ENCODE data around the gene ALPP.
"Not testable (repeated sequence)": the region's sequence is repeated elsewhere in the genome, so short reads cannot be mapped to it uniquely, and the experiment has no call there.

ALPP gene

DNA sequence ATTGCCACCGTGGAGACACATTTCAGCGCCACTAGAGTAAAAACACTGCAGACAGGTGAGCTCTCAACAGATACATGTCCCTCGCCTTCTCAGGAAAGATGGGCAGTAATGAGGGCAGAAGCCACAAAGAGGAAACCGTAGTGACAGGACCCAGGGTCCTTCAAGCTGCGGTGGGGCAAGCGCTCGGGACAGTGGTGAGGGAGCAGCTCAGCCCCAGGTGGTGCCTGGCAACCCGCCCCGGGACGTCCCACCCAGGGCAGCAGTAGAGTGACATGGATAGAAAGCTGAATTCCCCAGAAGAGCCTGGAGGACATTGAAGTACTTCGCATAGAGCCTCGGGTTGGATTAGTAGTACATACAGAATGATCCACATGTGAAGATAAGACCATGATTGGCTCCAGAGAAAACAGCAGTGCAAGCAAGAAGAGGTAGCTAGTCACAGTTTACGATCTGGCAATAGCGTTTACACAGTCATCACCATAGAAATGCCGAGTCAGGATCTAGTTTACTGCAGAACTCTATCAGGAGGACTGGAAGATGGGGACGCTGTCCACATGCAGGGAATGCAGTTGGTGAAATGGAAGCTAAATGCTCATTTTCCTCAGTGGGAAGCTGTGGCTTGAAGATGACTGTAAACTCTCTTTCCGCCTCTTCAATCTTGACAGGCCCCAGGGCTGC lies 37.4 kb upstream of the ALPP start:
- no peak for DNase-seq

DNA sequence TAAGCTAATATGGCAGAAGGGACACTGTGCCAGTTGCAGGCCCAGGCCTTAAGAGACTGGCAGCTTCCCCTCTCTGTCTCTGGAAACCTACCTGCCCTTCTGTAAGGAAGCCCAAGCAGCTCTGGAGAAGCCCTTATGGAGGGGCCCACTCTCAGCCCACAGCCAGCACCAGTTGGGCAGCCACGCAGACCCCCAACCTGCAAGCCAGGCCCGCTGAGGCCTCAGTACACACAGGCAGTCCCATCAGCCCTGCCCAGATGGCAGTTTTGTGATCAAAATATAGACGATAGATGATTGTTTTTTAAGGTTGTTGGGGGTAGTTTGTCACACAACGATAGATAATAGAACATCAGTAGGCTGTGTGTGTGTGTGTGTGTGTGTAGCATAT lies 36.8 kb upstream of the ALPP start:
- no peak for DNase-seq

DNA sequence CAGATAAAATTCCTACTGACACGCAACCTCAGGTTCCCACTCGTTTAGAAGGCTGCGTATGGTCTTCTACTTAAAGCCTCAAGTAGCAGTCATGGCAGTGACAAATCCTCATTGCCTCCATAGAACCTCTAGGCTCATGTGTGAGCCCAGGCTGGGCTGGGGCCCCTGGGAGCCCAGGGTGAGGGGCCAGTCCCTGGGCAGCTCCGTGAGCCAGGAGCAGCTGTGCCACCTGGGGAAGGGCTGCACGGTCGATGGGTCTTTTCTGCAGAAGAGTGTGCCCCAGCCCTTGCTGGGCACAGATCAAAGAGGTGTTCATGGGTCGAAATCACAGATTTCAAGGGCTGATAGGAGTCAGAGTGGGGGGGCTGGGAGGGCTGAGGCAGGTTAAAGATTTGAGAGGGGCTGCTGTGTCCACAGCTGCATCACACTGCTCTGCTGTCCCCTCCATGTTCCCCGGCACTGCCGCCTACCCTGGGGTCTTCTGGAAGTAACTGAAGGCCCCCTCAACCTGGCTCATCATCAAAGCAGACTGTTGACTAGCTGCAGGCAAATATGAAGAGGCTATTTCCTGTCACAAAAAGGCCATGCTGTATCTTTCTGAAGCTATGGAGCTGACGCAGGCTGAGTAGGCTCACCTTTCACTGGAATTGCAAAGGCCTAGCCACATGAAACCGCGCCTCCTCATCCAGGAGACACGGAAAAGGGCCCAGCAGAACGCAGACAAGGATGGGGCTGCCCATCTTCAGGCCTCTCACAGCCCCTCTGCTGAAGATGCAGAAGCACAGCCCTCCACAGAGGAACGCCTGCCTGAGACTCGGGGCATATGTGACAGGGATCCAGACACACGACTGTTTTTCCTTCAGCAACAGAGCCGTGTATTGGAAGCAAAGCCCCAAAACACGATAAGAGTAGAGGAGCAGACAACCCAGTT lies 35.7 kb upstream of the ALPP start:
- DNase-seq, result no peak

DNA sequence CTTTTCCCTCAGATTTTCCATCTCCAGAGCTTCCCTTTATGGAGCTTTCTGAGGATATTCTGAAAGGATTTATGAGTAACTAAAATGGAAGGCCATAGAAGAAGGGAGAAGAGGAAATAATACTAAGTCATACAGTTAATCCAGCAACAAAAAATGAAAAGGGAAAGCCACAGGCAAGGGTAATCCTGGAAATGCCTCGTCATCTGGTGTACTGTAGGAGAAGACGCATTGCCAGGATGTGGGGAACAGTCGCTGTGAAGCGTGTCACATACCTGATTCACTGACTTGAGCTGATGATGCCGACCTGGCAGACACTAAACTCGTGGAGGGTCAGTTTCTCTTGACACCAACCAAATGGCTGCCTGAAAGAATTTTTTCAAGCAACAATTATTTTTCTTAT lies 34.7 kb upstream of the ALPP start:
- no peak for DNase-seq

DNA sequence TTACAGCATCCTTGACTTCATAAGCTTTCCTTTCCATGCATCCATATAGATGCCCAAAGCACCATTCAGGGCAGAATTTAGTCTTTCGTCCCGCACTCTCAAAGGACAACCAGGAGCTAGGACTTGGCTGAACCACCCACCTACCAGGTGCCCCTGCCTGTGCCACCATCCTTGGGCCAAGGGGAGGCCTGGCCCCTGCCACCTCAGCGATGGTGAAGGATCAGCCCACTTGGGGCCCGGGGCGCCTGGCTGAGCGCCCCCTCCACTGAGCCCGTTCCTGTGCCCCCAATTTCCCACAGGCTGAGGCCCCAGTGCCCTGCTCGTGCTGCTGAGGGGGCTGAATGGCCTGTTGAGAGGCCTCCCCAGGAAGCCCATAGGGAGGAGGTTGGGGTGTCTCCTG lies 33.3 kb upstream of the ALPP start:
- DNase-seq, result no peak

DNA sequence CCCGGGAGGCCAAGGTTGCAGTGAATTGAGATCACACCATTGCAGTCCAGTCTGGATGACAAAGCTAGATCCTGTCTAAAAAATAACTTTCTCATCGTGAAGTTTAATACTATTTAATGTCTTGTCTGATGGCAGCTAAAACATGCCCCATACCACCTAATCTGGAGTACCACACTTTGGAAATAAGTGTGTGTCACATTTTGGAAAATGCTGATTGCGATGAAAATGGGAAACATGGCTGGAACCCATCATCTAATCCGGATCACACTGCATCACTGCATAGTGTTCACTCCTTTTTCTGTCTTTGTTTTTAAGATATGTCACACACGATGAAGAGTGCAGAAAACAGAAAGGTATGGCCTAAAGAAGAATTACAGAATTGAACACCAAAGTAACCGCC lies 31.2 kb upstream of the ALPP start:
- DNase-seq, result no peak

DNA sequence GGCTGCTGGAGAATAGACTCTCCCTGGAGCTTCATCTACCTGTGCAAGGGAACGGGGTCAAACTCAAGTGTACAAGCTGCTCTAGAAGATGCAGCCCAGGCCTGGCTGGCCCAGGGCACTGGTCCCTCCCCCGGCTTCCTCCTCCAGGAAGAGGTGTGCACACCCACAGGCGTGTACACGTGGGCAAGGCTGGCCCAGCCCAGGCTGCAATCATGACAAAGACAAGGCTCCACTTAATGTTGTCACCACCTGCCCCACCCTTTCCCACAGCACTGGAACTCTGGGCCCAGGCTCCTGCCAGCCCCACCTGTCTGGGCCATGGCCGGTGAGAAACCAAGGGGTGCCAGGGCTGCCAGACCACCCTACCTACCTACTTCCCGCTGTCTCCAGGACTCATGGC lies 29.6 kb upstream of the ALPP start:
- no peak for DNase-seq

DNA sequence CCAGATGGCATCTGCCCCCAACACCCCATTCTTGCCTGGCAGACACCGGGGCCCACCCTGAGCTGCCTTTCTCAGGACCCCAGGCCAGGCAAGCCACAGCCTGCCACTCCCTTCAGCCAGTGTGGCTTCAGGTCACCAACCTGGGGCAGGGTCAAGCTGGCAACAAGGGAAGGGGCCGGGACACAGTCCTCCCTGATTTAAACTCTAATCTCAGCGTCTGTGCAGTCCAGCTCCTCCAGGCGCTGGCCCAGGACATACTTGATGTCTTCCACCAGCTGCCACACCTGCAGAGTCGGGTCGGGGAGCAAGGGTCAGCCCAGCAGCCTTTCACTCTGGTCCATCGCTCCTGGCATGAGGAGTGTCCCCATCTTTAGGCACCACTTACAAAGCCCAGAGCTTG lies 29.0 kb upstream of the ALPP start:
- DNase-seq, result no peak

DNA sequence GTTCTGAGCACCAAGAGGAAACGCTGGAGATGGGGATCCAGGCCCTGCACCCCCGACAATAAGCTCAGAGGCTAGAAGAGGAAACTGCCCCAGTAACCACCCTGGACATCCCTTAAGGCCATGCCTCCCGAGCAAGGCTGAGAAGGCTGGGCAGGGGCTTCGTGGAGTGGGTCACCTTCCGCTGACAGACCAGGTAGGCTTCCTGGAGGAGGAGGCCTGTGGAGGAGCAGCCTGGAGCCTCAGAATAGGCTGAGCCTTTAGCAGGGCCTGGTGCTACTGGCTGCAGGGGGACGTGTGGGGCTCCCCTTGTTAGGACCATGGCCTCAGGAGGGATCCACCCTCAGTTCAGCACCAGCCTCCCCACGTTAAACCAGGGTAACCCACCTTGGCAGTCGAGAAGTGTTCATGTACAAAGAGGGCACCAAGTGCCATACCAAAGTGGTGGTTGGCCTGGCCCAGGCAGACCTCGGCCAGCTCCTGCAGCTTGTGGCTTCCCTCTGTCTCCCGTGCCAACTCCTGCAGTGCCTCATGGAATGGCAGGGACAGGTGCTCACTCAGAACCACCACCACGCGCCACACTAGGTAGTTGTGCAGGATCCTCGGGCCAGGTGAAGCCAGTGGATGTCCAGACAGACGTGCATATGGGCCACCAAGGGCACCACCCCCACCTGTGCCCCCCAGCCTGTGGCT lies 28.5 kb upstream of the ALPP start:
- no peak for DNase-seq

DNA sequence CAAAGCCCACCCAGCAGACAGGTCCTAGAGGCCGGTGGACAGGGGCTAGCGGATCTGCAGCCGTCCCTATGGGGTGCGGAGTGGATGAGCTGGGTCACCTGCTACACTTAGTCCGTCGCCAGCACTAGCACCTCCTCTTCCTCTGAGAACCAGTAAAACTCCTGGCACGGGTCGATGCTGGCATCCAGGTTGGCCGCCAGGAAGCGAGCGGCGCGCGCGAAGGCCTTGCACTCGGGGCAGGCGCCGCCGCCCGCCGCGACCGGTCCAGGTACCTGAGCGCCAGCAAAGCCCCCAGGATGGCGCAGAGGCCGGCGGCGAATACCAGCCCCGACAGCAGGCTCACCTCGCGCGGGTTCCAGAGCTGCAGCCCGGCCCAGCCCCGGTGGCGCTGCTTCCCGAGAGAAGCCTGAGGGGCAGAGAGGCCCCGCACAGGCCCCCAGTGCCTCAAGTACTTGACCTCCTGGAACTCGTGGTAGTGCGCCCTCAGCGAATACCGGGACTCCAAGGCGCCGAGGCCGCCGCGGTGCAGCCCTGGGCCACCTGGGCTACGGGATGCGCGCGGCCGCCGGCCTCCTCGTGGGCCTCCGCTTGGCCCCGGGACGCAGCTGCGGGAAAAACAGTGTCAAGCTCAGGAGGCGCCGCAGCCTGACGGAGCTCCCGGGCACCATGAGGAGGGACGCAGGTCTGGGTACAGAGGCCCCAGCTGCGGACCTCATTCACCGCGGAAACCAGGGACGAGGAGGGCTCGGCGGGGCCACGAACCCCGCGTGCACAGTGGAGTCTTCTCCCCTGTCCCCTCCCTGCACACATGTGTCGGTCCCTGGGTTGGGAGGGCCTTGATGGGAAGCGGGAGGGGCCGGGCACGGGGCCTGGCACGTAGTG lies 27.5 kb upstream of the ALPP start:
- DNase-seq, result no peak

DNA sequence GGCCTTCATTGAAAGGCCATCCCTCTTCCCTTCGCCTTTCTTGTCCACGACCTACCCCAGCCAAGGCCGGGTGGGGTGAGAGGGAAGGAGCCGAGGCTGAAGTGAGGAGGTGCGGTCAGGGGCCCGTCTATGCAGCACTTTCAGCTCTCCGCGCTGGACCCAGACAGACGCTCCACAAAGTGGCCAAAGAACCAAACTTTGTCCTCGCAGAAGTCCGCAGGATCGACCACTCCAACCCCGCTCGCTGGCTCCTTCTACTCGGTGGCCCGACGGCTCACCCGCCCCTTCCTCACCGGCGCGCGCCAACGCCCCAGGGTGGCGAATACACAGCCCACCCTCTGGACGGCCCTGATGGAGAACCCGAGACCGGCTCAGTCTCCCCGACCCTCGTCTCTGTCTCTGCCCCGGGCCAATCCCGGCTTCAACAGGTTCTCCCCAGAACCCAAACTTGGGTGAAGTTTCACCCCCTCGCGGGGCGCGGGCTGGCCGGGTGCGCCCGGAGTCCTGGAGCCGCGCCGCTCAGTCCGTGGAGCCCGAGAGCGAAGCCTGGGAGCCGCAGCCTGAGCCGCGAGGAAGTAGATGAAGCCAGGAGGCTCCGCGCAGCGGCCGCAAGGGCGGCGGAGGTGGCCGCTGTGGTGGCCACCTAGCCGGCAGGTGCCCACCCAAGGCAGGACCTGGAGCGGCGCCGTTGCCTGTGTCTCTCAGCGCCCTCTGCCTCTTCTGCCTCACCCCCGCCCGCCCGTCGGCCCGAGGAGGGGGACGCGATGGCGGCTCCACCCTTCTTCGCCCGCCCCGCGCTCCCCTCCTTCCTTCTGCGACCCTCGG lies 26.7 kb upstream of the ALPP start:
- no peak for DNase-seq

DNA sequence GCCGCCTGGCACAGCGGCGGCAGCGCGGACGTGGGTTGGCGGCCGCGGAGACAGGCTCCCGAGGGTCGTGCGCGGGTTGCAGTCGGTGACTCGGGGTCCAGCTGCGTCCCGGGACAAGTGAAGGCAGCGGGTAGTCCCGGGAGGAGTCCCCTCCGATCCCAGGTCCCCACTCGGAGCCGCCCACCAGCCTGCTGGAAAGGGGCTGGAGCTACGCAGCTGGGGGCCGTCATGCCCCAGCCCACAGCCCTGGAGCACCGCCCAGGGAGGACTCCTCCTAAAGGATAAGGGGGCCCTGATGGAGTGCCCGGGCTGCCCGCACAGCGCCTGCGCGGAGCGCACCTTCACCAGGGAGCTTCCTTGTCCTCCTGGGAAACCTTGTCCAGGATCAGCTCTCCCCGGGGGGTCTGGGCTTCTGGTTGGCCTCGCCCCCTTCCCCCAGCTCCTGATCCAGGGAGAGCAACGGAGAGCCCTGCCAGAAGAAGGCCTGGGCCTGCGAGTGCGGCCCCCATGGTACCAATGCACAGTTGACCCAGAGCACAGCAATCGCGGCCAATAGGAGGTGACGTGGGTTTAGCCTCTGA lies 25.9 kb upstream of the ALPP start:
- DNase-seq, result no peak

DNA sequence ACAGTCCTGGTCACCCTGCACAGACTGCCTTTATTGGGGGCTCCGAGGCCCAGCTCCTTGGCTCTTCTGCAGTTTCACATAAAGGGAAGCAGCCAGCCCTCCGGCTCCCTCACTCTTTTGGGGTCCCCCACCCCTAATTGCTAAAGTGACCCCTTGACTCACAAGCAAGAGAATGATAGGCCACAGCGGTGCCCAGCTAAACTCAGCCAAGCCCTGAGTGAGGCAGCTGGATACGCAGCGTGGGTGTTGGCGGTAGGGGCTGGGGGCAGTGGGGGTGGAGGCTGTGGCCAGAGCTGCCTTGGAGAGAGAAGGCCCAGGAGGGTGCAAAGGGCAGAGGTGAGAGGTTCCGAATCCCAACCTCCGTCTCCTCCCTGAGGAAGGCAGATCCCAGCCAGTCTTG lies 25.5 kb upstream of the ALPP start:
- DNase-seq, result no peak

DNA sequence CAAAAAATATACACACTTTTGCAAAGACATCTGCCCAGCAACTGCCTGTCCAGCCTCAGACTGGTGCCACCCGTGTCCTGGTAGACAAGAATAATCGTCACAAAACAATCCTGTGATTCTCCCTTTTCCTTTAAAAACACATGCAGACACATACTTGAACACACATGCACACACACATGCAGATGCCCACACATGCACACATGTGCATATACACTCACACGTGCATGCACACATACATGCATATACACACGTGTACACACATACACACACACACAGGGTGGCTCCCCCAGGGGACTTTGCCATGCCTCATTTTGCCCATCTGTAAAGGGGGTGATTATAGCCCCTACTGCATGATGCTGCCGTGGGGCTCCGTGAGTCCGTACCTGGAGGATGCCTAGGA lies 24.9 kb upstream of the ALPP start:
- DNase-seq, result no peak

DNA sequence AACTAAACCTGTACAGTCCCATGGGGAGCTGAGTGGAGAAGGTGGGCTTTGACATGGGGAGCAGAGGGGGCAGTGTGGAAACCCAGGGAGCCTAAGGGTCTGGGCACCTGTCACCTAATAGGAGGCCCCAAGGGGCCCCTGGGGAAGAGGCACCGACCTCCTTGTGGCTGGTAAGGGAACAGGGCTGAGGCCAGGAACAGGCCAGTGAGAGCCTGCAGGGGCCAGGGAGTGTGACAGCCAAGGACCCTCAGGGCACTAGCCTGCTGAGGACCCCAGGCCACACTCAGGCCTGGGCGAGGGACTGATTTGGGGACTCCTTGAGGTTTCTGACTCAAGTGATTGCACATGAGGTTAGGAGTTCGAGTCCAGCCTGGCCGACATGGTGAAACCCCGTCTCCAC lies 24.5 kb upstream of the ALPP start:
- DNase-seq, result no peak

DNA sequence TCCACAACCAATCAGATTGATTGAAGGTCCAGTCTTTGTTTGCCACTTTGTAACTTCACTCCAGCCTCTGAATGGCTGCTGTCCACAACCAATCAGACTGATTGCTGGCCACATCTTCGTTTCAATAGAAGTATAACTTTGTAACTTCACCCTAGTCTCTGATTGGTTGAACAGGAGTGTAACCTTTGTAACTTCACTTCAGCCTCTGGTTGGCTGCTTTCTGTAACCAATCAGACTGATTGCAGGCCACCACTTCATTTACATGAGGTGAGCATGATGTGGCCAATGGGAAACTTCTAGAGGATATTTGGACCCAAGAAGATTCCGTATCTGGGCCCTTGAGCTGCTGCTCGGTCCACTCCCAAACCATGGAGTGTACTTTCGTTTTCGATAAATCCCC lies 16.9 kb upstream of the ALPP start:
- no peak for DNase-seq

DNA sequence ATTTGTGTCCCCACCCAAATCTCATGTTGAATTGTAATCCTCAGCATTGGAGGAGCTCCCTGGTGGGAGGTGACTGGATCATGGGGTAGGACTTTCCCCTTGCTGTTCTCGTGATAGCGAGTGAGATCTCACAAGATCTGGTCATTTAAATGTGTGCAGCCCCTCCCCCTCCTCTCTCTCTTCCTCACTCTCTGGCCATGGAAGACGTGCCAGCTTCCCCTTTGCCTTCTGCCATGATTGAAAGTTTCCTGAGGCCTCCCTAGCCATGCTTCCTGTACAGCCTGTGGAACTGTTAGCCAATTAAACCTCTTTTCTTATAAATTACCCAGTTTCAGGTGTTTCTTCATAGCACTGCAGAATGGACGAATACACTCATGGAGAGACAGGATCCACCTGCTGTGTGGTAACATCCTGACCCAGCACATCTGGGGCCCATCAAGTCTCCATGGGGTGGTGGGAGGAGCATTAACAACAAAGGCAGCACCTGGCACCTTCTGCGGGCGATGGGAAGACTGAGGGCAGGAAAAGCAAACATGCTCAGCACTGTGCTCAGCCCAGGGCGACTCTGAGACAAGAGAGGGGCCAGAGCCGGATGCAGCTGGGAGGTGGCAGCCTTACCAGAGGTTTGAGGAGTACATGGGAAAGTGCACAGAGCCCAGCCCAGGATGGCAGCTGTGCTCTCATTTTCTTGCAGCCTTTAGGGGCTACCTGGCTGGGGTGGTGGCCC lies 16.2 kb upstream of the ALPP start:
- no peak for DNase-seq

DNA sequence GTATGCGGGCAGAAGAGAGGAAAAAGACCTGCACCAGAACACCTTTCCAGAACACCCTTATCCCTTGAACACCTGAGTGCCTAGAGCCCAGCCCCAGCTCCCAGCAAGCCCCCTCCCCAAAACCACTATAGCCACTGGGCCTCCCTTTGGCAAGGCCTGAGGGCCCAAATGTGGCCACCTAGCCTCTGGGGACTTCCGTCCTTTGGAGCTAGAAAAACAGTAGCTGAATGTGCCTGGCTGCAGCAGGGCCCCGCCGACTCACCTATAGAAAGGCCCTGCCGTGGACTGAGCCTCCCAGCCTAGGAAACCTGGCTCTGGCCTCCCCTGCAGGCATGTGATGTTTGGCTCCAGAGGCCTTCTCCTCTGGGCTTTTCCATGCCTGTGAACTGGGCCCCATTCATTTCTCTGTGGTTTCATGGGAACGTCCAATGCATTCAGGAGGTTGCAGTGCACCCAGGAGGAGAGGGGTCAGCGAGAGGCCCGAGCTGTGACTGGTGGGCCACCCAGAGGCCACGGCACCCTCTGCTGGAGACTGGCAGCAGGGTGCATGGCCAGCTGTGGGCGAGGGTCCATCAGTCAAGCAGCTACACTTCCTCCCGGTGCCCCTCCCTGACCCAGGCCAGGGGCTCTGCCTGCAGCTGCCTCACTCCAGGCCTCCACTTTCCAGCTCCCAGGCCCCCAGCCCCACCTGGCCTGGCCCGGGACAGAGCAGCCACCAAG lies 15.3 kb upstream of the ALPP start:
- DNase-seq, result not testable (repeated sequence)

DNA sequence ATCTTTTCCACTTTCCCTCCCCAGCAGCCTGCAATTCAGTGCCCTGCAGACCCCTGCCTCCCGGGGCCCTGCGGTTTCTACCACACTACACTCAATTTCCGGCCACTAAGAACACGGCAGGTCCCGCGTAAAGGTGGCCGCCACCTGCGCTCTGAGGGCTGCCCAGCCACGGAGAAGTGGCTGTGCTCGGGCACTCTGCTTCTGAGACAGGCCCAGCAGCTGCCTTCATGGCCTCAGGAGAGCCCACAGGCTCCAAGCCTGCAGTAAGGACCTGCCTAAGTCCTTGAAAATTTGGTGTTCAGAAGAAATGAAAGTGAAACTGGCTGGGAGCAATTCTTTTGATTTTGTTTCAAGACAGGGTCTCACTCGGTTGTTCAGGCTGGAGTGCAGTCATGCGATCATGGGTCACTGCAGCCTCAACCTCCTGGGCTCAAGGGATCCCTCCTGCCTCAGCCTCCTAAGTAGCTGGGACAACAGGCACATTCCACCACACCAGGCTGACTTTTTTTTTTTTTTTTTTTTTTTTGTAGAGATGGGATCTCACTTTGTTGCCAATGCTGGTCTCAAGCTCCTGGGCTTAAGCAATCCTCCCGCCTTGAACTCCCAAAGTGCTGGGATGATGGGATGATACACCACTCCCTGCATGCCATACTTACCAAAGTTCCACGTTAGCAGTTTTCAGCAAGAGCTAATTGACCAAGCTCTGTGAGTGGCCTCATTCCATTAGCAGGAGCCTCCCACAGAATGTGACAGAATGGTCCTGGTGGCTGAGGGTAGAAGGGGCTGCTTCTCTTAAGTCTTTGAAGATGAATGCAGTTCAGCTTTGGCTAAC lies 14.6 kb upstream of the ALPP start:
- DNase-seq, result no peak
